Stimulated activated CD8-positive, alpha-beta memory T cell treated with anti-CD3 and anti-CD28 coated beads, Interleukin-7, amount 100 ng/mL, for 24 hours (primary cell): ENCODE results near the gene CDC14C.

ENCODE experiments used
- DNase-seq: peaks from one replicate; pipeline ENCODE4 v3.0.0-alpha.2; 2020; ENCODE audit warnings: low read depth

The CDC14C gene

DNA sequence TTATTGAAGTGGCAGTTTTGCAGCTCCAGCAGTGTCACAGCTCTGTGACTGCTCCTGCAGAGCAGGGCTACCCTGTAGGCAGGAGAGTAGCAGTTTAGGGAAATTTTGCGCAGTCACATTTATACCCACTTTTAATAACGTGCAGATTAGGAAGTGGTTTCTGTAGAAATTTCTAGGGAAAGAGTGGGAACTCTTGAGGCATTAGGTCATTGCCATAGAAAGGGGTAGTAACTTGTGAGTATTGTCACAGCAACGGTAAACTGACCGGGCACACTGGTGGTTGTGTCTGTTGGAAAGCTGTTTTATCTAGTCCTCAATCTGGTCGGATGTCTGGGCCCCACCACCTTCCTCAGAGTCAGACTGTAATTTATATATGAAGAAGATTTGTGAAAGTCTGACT lies 51.9 kb downstream of the CDC14C start:
- DNase-seq = no peak

DNA sequence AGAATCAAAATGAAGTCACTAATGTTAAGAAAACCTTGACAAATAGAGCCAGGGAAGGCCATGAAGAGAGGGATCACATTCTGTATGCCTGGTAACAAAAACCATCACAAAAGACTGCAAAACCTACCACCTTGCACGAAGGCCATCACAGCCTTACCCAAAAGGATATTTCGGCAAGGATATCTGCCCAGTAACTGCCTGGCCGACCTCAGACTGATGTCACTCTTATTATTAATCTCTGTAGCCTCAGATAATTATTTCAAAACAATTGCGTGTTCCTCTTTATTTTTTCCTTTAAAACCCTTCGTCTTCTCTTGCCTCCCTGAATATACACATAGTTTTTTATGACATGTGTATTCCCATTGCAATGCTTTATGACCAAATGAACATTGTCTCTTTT lies 52.5 kb downstream of the CDC14C start:
- no peak for DNase-seq
